Hematopoietic multipotent progenitor cell treated with erythropoietin and hydrocortisone succinate and interleukin-3 and kit ligand, for 17 days (in vitro differentiated cells): ENCODE measurements around the gene APBB1IP.
"Not testable (repeated sequence)": the region's sequence is repeated elsewhere in the genome, so short reads cannot be mapped to it uniquely, and the experiment has no call there.

Experiments
- DNase-seq: peaks from one replicate; pipeline ENCODE4 v3.0.0-alpha.2; 2015; ENCODE audit warnings: low spot score

APBB1IP gene, protein sequence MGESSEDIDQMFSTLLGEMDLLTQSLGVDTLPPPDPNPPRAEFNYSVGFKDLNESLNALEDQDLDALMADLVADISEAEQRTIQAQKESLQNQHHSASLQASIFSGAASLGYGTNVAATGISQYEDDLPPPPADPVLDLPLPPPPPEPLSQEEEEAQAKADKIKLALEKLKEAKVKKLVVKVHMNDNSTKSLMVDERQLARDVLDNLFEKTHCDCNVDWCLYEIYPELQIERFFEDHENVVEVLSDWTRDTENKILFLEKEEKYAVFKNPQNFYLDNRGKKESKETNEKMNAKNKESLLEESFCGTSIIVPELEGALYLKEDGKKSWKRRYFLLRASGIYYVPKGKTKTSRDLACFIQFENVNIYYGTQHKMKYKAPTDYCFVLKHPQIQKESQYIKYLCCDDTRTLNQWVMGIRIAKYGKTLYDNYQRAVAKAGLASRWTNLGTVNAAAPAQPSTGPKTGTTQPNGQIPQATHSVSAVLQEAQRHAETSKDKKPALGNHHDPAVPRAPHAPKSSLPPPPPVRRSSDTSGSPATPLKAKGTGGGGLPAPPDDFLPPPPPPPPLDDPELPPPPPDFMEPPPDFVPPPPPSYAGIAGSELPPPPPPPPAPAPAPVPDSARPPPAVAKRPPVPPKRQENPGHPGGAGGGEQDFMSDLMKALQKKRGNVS

GRCh38 chr10:26437637-26438461, at the start of gene APBB1IP:
APBB1IP (plus strand) TSS chr10:26438341; CDS start chr10:26492327, 53,986 bp downstream.
- DNase-seq: peak; percentile 13

GRCh38 chr10:26389533-26389932, 48.6 kb upstream of the APBB1IP start:
- DNase-seq: no peak

DNA sequence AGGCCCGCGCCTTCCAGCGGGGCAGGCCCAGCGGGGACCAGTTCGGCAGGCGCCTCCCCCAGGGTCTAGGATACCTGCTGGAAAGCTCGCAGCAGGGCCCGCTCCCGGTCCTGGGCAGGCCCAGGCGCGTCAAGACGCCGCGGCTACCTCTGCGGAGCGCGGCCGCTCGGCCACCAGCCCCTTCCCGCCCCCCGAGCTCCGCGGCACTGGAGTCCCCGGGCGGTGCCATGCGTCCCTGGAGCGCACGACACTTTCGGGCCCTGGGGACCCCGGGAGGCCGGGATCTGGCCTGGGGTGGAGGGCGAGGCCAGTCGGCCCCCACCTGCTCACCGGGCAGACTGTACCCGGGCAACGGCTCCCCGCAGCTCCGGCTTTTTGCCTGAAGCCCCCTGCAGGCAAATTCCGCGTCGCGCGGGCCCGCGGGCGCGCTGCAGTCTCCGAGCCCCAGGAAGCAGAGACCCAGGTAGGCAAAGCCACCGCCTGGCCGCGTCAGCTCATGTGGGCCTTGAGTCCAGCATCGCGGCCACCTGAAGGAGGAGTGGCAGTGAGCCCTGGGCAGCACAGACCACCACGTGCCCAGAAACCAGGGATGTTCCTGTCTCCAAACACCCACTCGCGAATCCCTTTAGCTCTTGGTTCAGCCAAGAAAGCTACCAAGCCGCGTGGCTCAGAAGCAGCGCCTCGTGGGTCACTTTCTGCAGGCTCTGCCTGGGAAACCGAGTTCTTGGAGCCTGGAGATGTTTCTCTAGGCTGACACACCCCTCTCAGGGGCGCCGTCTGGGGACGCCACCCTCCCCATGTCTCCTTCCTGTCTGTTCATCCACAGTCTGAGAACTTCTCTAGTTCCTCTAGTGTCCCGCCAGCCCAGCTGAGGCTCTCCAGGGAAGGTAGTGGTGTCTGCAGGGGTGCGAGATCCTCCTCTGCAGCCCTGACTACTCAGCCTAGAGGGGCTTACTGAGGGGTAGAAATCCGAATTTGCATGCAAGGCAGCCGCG, 46.1 kb upstream of the APBB1IP start:
- no peak for DNase-seq

DNA sequence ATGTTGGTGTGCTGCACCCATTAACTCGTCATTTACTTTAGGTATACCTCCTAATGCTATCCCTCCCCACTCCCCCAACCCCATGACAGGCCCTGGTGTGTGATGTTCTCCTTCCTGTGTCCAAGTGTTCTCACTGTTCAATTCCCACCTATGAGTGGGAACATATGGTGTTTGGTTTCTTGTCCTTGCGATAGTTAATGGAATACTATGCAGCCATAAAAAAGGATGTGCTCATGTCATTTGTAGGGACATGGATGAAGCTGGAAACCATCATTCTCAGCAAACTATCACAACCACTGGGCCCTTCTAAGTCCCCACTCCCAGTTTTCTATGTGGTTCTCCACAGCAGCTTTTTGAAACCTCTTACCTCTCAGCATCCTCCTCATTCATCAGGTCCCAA, 39.8 kb upstream of the APBB1IP start:
- DNase-seq: not testable (repeated sequence)

DNA sequence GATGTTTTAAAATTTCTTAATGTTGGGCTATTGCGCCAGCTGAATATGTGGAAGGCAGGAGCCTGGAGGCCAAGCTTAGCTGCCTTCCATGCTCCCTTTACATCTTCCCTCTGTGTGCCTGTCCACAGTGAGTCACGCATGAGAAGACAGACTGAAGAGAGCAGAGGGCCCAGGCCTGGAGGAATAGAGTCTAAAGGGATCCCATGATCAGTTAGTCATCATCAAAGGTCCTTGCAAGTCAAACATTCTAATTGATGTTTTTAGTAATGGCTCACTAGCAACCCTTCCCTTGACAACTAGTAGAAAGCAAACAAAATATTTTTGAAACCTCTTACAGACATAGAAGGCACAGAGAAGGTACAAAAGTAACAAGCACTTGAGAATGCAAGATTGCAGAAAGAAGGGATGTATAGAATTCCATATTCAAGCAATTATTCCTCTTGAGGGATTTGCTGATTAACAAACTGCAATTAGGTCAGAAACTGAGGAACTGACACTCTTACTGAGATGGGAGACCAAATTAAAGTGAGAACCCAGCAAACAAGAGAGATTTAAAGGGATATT, 30.7 kb upstream of the APBB1IP start:
- no peak for DNase-seq

- DNase-seq: no peak
Measured at GRCh38 chr10:26408858-26409494, 29.2 kb upstream of the APBB1IP start.

- no peak for DNase-seq
Measured at GRCh38 chr10:26410356-26410755, 27.8 kb upstream of the APBB1IP start.

- DNase-seq: no peak
Measured at GRCh38 chr10:26412932-26413331, 25.2 kb upstream of the APBB1IP start.

DNA sequence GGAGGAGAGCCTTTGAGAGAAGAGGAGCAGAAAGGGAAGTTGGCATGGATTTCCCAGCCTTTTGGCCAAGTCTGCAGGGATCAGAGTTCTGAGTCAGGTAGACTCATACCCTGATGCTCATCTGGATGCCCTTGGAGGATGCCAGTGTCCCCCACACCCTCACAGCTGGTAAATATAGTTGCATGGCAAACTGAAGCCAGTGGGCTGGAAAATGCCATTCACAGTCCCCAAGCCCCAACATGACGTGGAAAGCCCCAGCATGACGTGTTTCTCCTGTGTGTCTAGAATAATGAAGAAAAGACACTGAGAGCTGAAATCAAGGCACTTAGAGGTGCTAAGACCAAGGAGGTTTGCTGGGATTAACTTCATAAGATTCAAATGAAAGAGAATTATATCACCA, 24.8 kb upstream of the APBB1IP start:
- no peak for DNase-seq

- no peak for DNase-seq
Measured at GRCh38 chr10:26417136-26417535, 21.0 kb upstream of the APBB1IP start.

GRCh38 chr10:26422977-26423376, 15.2 kb upstream of the APBB1IP start:
- DNase-seq: no peak

GRCh38 chr10:26423722-26424121, 14.4 kb upstream of the APBB1IP start:
- DNase-seq: no peak

DNA sequence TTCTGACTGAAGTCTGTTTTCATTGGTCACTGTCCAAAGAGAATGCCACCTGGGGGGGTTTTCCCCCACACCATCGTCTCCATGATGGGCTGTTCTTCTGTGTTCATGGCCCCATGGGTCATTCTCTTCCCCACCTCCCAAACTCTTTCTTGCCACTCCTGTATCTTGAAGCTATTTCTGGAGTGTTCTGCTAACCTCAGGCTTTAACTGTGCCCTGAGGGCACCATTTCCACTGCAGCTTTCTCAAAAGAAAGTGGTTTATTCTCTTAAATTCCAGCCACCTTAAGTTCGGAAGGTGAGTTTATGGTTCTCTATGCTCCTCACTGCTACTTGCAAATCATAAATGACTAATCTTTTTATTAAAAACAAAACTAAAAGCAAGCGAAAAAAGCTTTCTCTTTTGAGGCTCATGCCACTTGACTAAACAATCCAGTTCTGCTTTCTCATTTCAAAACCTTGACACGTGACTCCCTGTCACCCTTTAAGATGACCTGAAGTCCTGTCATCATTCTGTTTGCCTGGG, 7.4 kb upstream of the APBB1IP start:
- DNase-seq: no peak

DNA sequence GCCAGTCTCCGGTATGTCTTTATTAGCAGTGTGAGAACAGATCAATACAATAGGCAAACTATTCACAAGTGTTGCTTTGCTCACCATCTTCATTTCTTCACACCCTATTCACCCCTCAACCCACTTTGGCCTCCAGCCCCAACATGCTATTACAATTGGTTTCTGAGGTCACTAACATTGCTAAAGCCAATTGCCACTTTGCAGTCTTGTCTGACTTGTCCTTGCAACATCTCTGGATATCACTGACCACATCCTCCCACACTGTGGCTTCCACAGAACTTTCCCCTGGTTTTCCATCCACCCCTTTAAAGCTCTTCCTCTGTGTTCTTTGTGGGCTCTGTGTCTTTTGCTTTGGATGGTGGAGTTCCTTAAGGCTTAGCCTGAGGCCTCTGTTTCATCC, 5.2 kb upstream of the APBB1IP start:
- no peak for DNase-seq

DNA sequence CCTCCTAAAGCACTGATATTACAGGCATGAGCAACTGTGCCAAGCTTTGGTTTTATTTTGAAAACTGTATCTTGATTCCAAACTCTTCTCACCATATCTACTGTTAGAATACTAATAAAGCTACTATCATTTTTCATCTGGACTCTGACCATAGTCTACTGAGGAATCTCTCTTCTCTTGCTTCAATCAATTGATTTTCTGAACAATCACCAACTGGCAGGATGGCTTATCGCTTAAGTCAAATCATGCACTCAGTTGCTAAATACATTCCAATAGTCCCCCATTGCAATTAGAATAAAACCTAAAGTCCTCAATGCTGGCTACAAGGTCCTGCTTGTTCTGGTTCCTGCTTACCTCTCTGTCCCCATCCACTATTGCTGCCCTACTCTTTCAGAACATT, 2.3 kb upstream of the APBB1IP start:
- no peak for DNase-seq

GRCh38 chr10:26436848-26437247, 1.3 kb upstream of the APBB1IP start:
- no peak for DNase-seq

- DNase-seq: no peak
Measured at GRCh38 chr10:26438534-26439341, 597 bp downstream of the APBB1IP start.

GRCh38 chr10:26439406-26440087, 1.4 kb downstream of the APBB1IP start:
- no peak for DNase-seq

DNA sequence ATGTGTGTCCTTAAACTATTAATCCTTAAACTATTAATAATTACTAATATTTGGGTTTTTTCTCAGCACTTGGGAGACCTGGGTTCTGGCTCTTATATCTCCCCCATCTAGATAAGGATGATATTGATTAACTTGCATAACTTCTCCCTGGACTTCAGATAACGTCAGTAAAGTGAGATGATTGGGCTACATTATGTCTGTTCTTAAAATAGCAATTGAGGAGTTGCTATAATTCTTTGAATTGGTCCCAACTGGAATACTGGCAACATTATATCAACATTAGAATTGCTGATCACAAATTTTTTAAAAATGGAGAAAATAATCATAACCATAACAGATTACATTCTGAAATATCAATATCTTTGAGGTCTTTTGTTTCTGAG, 1.9 kb downstream of the APBB1IP start:
- no peak for DNase-seq
